G401.6 (cell line): ENCODE results near the gene WDR83.
A peak's percentile ranks its signal among the peaks of the same experiment; 100 is the strongest.
"Not testable (repeated sequence)": the region's sequence is repeated elsewhere in the genome, so short reads cannot be mapped to it uniquely, and the experiment has no call there.

Source experiments
- FAIRE-seq: peaks from 2 replicates; lab custom pipeline; 2012; peaks lifted over from hg19 to GRCh38; lab: Jason Lieb, UNC

WDR83 gene

DNA sequence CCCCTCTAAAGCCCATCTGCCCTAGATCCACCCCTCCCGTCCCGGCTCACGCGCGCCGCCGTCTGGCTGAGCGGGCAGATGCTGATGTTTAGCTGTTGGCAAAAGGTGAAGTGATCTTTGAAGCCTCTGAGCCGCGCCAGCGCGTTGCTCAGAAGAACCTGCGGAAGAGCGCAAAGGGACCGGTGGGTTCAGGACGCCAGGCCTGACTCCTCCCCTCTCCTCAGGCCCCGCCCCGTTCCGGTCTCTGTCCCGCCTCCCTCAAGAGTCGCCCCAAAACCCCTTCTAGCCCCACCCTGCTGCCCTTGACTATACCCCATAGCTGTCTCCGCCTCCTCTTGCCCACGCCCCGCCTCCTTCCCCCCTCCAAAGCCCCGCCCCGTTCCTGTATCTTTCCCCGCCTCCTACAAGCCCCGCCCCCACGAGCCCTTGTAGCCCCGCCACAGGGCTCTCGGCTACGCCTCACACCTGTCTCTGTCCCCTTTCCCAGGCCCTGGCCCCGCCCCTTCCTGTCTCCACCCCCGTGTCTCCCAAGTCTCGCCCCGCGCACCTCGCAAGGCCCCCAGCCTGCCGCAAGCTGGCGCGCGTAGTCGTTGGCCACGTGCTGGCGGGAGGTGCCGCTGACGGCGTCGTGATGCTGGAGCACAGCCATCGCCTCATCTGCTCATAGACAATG is 9.6 kb upstream of the WDR83 start:
- FAIRE-seq, result no peak

DNA sequence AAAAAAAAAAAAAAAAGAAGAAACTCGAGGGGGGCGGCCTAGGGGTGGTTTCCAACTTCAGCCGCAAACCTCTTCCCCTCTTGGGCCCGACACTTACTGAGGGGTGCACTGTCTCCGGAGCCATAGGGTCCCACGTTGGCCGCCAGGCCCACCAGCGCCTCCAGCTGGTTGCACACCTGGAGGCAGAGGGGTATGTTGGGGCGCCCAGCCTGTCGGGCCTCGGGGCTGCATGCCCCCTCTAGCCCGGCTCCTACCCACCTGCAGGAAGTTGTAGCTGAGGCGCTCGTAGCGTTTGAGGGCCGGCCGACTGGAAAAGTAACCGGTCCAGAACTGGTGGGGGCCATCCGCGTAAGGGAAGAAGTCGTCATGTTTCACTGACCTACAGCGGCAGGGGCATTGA is 8.6 kb upstream of the WDR83 start:
- FAIRE-seq, result no peak

DNA sequence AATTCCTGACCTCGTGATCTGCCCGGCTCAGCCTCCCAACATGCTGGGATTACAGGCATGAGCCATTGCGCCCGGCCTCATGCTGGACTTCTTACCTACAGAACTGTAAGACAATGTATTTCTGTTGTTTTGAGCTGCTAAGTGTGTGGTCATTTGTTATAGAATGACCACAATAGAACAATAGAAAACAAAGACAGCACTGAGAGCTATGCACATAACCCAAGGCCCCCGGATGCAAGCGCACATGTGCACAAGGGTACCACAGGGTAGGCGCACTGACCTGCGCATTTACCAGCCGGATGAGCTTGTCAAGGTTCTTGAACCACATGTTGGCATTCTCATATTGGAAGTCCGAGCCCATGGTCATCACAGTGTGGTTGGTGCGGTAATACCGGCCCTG is 5.6 kb upstream of the WDR83 start:
- no peak for FAIRE-seq

DNA sequence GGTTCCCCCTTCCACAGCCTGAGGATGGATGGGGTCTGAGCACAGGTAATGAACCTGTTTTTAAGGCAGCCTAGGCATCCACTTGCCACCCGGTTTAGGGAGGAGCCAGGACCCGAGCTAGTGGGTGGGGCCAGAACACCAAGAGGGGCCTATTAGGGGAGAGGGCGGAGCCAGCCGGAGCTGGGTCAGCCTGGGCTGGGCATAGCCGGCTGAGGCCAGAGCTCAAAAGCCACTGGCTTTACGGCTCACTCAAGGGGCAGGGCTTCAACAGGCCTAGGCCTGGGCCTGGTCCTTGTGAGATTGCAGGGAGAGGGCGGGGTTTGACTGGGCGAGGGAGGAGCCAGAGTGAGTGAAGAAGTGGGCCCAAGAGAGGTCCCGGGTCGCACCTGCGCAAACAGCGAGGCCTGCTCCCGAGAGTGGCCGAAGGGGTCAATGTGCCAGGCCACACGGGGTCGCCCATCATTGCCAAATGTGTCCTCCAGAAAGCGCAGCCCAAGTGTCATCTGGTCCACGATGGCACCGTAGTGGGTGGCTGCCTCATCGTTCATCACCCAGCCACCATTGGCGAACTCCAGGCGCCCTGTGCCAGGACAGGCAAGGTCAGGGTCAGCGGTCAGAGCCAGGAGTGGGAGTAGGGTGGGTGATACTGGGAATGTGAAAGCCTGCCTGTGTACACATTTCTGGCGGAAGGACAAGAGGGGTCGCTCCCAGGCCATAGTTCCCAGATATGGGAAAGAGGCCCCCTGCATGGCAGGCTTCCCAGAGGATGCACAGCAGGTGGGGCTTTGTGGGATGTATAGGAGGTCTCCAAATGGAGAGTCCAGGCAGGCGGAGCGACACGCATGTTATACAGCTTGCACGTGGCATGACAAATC is 2.0 kb upstream of the WDR83 start:
- FAIRE-seq, result no peak

DNA sequence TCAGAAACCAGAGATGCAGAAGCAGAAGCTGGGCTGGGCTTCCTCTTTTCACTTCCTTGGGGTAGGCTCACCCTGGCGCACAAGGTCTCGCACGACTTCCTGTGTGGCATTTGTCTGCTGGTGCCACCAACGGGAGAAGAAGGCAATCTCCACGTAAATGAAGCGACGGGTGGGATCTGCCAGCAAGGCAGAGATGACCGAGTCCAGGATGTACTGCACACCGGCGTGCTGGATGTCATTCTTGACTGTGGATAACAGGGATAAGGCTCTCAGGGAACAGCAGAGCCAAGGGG is 1.4 kb upstream of the WDR83 start:
- no peak for FAIRE-seq

DNA sequence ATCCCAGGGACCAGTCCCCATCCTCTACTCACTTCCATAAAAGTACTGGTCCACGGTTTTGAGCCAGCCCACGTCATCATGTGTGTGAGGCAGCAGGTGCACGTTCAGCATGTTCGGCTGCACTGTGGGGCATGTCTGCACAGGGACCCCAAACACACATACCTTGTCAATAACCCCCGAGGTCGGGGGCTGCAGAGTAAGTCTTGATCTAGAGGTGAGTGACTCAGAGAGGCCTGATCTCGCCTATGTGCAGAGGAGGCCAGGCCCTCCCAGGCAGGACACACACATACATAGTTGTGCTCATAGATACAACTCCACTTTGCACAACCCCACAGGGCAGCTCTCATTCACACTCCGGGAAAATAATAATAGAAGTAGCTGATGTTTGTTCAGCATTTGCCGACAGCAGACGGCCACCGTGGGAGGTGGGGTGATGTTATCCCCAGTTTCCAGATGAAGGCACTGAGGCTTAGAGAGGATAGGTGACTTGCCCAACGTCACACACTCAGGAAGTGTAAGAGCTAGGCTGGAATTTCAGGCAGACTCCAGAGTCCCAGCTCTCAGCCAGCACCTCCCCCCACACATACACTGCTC is 839 bp upstream of the WDR83 start:
- no peak for FAIRE-seq

DNA sequence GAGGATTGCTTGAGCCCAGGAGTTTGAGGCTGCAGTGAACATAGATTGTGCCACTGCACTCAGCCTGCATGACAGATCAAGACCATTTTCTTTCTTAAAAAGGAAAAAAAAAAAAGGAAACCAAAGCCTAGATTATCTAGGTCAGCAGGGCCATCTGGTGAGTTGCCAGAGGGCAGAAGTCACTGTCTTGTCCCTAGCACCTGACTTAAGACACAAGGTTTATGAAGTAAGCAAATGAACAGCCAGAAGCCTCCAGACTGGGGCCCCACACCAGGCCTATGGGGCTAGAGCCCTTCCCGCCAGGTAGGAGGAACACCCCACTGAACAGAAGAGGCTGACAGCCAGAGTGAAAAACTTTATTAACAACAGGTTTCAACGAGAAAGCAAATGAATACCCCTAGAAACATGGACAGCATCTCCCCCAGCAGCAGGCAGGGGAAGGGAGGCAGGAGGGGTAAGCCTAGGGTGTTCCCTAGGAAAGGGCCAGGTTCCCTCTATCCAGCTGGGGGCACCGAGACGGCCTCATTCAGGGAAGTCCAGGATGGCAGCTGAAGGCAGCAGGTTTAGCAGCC is 1.2 kb downstream of the WDR83 start:
- FAIRE-seq, result no peak

DNA sequence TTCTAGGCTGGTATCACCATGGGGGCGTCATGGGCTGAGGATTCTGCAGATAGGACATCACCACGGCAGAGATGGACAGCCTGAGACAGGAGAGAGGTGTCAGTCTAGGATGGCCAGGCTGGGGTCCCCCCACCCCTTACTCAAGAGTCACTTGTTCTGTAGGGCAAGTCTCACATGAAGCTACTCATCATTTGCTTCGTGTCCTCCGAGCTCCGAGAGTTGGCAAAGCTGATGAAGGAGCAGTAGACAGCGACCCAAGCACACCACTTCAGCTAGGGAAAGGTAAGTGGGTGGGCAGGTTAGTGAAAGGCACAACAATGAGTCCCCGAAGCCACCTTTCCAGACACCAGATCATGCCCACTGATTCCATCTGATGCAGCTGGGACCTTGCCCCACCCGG is 1.7 kb downstream of the WDR83 start:
- no peak for FAIRE-seq

DNA sequence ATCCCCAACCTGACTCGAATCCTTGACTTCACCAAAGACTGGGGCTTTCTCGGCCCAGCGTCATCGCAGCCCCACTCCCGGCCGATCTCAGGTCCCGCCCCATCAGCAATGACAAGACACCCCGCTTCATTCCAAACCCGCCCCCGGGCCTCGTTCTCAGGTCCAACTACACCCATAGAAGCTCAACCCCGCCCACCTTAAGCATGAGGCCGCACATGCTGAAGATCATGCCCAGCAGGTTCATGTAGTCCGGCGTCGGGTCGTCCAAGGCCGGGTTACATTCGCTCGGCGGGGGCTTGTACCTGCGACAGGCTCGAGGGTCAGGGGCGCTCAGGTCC is 2.3 kb downstream of the WDR83 start:
- no peak for FAIRE-seq

DNA sequence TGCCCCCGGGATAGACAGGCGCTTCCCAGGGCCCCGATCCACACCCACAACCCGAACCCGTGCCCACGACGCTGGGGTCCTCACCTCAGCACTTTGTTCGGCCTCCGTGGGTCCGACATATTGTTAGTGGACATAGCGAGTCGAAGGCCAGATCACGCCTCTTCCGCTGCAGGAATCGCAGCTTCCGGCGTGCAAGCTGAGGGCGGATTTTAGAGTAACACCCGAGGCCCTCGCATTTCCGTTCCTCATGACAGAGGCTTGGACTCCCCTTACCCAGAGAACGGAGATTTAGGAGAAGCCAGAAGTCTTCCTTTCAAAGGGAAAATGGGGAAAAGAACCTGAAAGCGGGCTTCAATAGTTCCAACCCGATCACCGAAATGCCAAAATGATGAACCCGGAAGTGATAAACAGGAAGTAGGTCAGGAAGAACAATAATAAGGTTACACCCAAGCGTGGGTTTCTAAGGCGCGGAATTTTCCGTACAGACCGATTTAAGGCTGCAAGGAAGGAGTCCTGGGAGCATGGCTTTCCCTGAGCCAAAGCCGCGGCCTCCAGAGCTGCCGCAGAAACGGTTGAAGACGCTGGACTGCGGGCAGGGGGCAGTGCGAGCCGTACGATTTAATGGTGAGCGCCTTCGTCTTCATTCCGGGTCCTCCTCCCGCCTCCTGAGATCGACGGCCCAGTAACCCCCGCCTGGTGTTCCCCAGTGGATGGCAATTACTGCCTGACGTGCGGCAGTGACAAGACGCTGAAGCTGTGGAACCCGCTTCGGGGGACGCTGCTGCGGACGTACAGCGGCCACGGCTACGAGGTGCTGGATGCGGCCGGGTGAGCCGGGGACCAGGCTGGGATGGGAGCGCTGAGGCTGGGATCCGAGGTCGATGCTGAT is 2.9 kb downstream of the WDR83 start:
- no peak for FAIRE-seq

DNA sequence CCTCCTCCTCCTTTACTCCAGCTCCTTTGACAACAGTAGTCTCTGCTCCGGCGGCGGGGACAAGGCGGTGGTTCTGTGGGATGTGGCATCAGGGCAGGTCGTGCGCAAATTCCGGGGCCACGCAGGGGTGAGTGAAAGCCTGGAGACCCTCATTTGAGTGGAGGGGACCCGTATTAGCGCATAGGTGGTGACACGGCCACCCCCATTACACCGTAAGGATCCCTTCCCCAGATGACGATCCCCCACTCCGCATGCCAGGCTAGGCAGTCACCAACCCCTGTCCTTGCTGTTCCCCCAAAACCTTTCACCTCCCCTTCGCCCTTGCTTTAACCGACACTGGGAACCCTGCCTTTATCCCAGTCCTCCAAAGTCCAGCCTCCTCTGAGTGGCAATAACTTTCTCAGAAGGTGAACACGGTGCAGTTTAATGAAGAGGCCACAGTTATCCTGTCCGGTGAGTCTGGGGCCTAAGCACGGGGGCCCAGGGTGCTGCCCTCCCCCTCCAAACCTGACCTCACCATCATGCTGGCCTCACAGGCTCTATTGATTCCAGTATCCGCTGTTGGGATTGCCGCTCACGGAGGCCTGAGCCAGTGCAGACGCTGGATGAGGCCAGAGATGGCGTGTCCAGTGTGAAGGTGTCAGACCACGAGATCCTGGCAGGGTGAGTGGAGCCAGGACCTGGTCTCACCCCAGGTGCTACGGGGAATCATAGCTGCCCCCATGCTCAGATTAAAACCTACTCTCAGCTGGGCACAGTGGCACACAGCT is 3.7 kb downstream of the WDR83 start:
- no peak for FAIRE-seq

DNA sequence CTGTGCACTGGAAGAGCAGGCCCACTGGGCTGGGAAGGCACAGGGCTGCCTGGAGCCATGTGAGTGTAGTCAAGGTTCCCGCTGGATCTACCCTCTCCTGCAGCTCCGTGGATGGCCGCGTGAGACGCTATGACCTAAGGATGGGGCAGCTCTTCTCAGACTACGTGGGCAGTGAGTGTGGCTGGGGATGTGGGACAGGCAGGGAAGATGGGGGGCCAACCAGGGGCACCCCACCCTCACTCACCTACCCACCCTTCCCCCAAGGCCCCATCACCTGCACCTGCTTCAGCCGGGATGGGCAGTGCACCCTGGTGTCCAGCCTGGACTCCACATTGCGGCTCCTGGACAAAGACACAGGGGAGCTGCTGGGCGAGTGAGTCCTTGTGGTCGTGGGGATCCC is 6.1 kb downstream of the WDR83 start:
- no peak for FAIRE-seq

DNA sequence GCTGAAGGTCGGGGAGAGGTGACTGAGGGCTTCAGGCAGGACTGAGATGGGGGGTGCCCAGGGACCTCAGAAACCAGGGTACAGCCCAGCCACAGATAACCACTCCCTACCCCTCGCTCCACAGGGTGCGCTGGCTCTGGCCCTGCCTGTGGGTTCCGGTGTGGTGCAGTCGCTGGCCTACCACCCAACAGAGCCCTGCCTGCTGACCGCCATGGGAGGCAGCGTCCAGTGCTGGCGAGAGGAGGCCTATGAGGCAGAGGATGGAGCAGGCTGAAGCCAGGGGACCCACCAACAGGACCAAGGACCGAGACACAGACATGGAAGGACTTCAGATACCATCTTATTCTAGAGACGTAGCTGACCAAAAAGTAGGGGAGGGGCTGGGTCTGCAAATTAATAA is 8.8 kb downstream of the WDR83 start:
- FAIRE-seq, result no peak

DNA sequence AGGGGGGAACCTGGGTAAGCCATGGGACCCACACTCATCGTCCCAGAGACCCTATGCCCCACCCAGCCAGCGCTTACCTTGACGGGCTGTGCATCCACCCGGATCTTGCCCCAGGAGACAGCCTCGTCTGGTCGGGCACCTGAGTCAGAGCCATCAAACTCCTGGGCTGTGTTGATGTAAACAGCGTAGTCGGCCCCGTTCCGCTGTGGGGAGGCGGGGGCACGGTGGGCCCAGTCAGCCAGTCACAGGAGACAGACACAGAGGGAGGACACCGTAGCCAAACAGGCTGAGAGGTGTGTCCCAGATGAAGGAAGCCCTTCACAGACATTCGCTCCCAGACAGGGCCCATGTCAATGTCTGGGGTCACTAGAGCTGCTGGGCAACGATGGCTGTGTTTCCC is 9.3 kb downstream of the WDR83 start:
- FAIRE-seq, result no peak

DNA sequence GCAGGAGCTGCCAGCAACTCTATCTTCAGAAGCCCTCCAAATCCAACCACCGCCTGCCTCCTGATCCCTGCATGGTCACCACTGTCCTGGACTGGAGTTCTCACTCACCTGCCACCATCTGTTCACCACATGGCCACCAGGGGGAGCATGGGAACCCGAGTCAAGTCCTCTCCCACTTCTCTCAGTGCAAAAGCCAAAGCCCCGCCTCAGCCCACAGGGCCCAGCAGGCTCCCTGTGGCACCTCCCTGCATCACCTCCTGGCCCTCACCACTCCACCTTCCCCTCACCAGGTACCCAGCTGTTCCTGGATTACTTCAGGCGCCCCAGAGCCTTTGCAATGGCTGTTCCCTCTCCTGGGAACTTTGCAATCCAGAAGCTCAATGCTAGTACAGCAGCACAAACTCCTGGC is 9.8 kb downstream of the WDR83 start:
- FAIRE-seq, result no peak

DNA sequence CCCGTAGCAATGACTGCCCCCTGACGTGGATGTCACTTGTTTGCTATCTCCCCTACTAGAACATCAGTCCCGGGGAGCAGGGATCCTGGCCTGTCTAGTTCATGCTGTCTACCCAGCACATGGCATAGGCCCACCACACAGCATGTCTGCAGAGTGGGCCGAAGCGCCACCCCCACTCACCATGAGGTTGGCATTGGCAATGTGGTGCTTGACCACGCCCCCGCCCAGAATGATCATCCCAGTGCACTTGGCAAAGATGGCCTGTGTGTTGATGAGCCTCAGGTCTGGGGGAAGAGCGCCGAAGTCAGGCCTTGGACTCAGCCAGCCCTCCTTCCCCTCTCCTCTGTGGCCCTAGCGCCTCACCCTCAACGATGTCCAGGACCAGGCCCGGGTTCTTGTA is 10.3 kb downstream of the WDR83 start:
- no peak for FAIRE-seq

DNA sequence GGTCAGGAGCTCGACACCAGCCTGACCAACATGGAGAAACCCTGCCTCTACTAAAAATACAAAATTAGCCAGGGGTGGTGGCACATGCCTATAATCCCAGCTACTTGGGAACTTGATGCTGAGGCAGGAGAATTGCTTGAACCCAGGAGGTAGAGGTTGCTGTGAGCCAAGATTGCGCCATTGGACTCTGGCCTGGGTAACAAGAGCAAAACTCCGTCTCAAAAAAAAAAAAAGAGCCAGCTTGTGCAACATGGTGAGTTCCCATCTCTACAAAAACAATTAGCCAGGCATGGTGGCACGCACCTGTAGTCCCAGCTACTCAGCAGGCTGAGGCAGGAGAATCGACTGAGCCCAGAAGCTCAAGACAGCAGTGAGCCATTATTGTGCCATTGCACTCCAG is 11.4 kb downstream of the WDR83 start:
- not testable (repeated sequence) for FAIRE-seq

DNA sequence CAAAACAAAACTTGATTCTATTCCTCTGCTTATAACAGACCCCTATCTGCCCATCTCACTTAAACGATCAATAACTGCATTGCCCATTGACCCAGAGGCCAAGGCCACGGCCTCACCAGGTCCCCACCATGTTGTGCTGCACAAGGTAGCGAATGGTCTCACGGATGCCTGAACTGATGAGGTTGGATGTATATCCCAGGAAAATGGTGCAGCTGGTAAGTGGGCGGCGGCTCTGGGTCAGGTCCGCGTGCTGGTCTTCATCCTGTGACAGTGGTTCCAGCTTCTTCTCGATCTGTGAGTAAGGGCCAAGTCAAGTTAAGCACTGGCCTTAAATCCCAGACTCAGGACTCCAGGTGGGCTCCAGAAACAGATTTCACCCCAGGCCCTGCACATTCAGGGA is 13.4 kb downstream of the WDR83 start:
- no peak for FAIRE-seq

DNA sequence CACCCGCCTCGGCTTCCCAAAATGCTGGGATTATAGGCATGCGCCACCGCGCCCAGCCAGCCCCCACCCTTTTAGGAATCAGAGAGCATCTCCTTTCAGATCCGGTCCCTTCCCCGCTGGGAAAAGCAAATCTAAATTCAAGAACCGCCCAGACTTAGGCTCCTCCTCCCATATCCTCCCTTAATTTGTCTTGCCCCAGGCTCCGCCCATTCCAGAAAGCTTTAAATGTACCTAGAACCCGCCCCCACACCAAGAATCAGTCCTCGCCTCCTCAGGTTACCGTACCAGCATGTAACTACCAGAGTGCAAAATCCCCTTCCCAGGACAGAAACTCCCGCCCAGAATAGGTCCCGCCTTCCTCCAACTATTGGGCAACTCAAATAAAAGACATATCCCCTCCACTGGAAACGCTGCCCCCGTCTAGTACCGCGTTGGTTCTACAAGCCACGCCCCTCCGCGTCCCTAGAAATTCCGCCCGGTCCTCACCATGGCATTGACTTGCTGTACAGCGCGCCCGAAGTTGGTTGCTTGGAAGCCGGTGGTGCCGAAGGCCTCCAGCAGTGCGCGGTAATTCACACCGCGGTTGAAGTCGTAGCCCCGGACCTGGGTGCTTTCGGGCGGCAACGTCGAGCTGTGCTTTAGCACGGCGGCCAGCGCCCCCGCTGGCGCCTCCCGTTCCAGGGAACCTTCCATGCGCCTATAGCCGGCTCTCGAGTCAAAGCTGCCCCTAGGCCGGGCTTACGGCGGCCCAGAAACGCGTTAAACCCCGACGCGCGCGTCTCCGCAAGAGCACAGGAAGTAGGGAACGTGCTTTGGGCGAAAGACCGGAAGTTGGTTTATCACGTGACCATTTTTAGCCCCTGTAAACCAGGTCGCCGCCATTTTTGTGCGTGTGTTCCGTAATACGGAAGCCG is 14.7 kb downstream of the WDR83 start, which contains the start of gene DHPS:
TSS of gene DHPS (minus strand) at position 807 of the 914 bp plus-strand sequence. CDS start at position 693, 114 bp downstream.
- FAIRE-seq, result peak; percentile 99

DNA sequence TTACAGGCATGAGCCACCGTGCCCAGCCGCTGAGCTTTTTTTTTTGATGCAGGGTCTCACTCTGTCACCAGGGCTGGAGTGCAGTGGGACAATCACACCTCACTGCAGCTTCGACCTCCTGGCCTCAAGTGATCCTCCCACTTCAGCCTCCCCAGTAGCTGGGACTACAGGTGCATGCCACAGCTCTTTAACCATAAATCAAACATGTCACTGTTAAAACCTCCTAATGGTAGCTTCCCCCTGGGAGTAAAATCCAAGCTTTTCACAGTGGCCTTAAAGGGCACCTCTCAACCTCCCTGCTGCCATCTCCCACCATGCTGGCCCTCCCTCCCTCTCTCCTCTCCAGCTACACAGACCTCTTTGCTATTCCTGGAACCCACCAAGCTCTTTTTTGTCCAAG is 19.2 kb downstream of the WDR83 start:
- no peak for FAIRE-seq
